GM12892 (cell line): ENCODE measurements around the gene TRIM29.

Source experiments
- POLR2A ChIP-seq: IDR thresholded peaks from 2 replicates; pipeline ENCODE4 v1.6.1; 2011; ENCODE audit warnings: low read depth, low read length, control low read depth
- TAF1 ChIP-seq: IDR thresholded peaks from 2 replicates; pipeline ENCODE4 v1.6.1; 2011; ENCODE audit warnings: low read depth, mild to moderate bottlenecking, control low read depth, low read length, borderline replicate concordance

- TF ChIP-seq POLR2A: no peak
- TF ChIP-seq TAF1: no peak
These were observed 28.4 kb downstream of the TRIM29 start for GRCh38 chr11:120109531-120109930.
